ACHN (cell line): ENCODE measurements around the gene MAPKBP1.

ENCODE experiments used
- DNase-seq: peaks from one replicate; pipeline ENCODE4 v3.0.0-alpha.2; 2015
- in situ Hi-C: cut with HindIII; loops from 2 replicates; pipeline ENCODE4 v1.10.0; 2017; ENCODE audit warnings: low sequenced_read_pairs, low pct_ligation_motif_present, low pct_unique_long_range_greater_than_20kb

The MAPKBP1 gene

GRCh38 chr15:41876689-41877088 is 102.4 kb downstream of the MAPKBP1 start:
- no peak for DNase-seq
- in situ Hi-C loops, result no loop called here
